Natural killer cell treated with Interleukin-12 subunit alpha and Interleukin-12 subunit beta and Interleukin-15 and Interleukin-18, amount 100 ng/mL, for 72 hours (primary cell): Measurements from ENCODE around the gene PAK1IP1. TPM values are rescaled to one million over a fixed set of nuclear protein-coding genes. Genes with fewer than 3 reads are reported as not detected.
"Not testable (repeated sequence)": the region's sequence is repeated elsewhere in the genome, so short reads cannot be mapped to it uniquely, and the experiment has no call there.

ENCODE experiments used
- ATAC-seq, 2 donors: fragments of 150-1000 bp; cut with Tn5 transposase in 1 of 2; sonication (Bioruptor Pico), chemical (Tn5 transposase) in 1 of 2; 2 replicates each; pipeline ENCODE4 v1.10.0; 2021
- DNase-seq: peaks from one replicate; pipeline ENCODE4 v3.0.0; 2022; ENCODE audit warnings: low spot score
- H3K27ac Mint-ChIP-seq, 2 donors: 1 replicate in 1 of 2; 2 replicates in 1 of 2; pipeline ENCODE4 v1.8.0; 2022; ENCODE audit warnings: mixed read lengths in 2 of 2, mild to moderate bottlenecking in 1 of 2, moderate library complexity in 1 of 2
- H3K27me3 Mint-ChIP-seq, 2 donors: 1 replicate in 1 of 2; 2 replicates in 1 of 2; pipeline ENCODE4 v1.8.0; 2022; ENCODE audit warnings: mixed read lengths in 2 of 2
- H3K36me3 Mint-ChIP-seq: one replicate; pipeline ENCODE4 v1.8.0; 2022; ENCODE audit warnings: mixed read lengths
- H3K4me1 Mint-ChIP-seq, 2 donors: 1 replicate in 1 of 2; 2 replicates in 1 of 2; pipeline ENCODE4 v1.8.0; 2022; ENCODE audit warnings: low read depth in 2 of 2, mixed read lengths in 2 of 2, mild to moderate bottlenecking in 1 of 2
- H3K4me3 Mint-ChIP-seq: one replicate; pipeline ENCODE4 v1.8.0; 2022; ENCODE audit warnings: mixed read lengths
- H3K9me3 Mint-ChIP-seq: 2 replicates; pipeline ENCODE4 v1.8.0; 2022; ENCODE audit warnings: mixed read lengths
- total RNA-seq, 2 donors: library from RNA; stranded (reverse); gene quantifications; one replicate each; pipeline ENCODE4 v1.2.3, GENCODE V29; 2022

Gene PAK1IP1
- total RNA-seq, 2 donors from 2014 or later: 24.8 to 27.7 TPM

- peak; percentile 64 for ATAC-seq
- no peaks in the 10 kb centered on the region for H3K36me3 Mint-ChIP-seq
Measured at GRCh38 chr6:10720265-10720959, 25.6 kb downstream of the PAK1IP1 start.

GRCh38 chr6:10720960-10721849, 26.4 kb downstream of the PAK1IP1 start:
- peak overlapping the region; percentile 76 to 83 for H3K27ac Mint-ChIP-seq
- H3K4me1 Mint-ChIP-seq: peaks cover 24 to 51% of the 10 kb centered on the region in 2 donors
- peaks cover 0 to 24% of the 10 kb centered on the region in 2 donors for H3K27me3 Mint-ChIP-seq
- DNase-seq, ATAC-seq, H3K9me3 Mint-ChIP-seq, H3K36me3 Mint-ChIP-seq: not testable (repeated sequence)
- H3K4me3 Mint-ChIP-seq: peak overlapping the region; percentile 93

More at GRCh38 chr6:10720265-10720959, 25.6 kb downstream of the PAK1IP1 start:
- peak; percentile 71 for DNase-seq
- Mint-ChIP-seq H3K9me3 (peaks cover 4% of the 10 kb centered on the region), H3K27ac (peak overlapping the region in 1 of 2 donors; percentile 76), H3K4me1 (peaks cover 20 to 43% of the 10 kb centered on the region in 2 donors), H3K27me3 (peaks cover 0 to 19% of the 10 kb centered on the region in 2 donors), H3K4me3 (peak overlapping the region; percentile 93)

GRCh38 chr6:10721850-10722569, 27.2 kb downstream of the PAK1IP1 start:
- peak overlapping the region; percentile 93 for H3K4me3 Mint-ChIP-seq
- no peak for ATAC-seq
- peak overlapping the region; percentile 76 to 83 for H3K27ac Mint-ChIP-seq
- peaks cover 4% of the 10 kb centered on the region for H3K9me3 Mint-ChIP-seq
- peaks cover 0 to 21% of the 10 kb centered on the region in 2 donors for H3K27me3 Mint-ChIP-seq
- peaks cover 30 to 58% of the 10 kb centered on the region in 2 donors for H3K4me1 Mint-ChIP-seq
- peaks cover 4% of the 10 kb centered on the region for H3K36me3 Mint-ChIP-seq
- DNase-seq: no peak

- H3K9me3 Mint-ChIP-seq: peaks cover 4% of the 10 kb centered on the region
- DNase-seq: no peak
- no peak for ATAC-seq
- H3K4me1 Mint-ChIP-seq: peaks cover 33 to 62% of the 10 kb centered on the region in 2 donors
- H3K27me3 Mint-ChIP-seq: peaks cover 0 to 21% of the 10 kb centered on the region in 2 donors
- peak overlapping the region; percentile 76 to 83 for H3K27ac Mint-ChIP-seq
- H3K36me3 Mint-ChIP-seq: peaks cover 4% of the 10 kb centered on the region
- H3K4me3 Mint-ChIP-seq: peak overlapping the region; percentile 93
Measured at GRCh38 chr6:10722570-10722819, 27.7 kb downstream of the PAK1IP1 start.

- peak; percentile 94 to 95 for ATAC-seq
- peaks cover 36 to 66% of the 10 kb centered on the region in 2 donors for H3K4me1 Mint-ChIP-seq
Measured at GRCh38 chr6:10722820-10723566, 28.2 kb downstream of the PAK1IP1 start, which contains the start of gene TMEM14C. Gene TMEM14C (plus strand): TSS chr6:10723070. CDS start chr6:10724614, 1,544 bp downstream.

GRCh38 chr6:10723567-10723881, 28.8 kb downstream of the PAK1IP1 start:
- peaks cover 4% of the 10 kb centered on the region for H3K36me3 Mint-ChIP-seq
- ATAC-seq: no peak
- H3K4me3 Mint-ChIP-seq: peak overlapping the region; percentile 93
- DNase-seq: no peak
- H3K9me3 Mint-ChIP-seq: peaks cover 4% of the 10 kb centered on the region
- H3K27ac Mint-ChIP-seq: peak overlapping the region; percentile 76 to 83
- peaks cover 8 to 27% of the 10 kb centered on the region in 2 donors for H3K27me3 Mint-ChIP-seq
- peaks cover 40 to 69% of the 10 kb centered on the region in 2 donors for H3K4me1 Mint-ChIP-seq

More at GRCh38 chr6:10722820-10723566, 28.2 kb downstream of the PAK1IP1 start, which contains the start of gene TMEM14C:
- peaks cover 4 to 23% of the 10 kb centered on the region in 2 donors for H3K27me3 Mint-ChIP-seq
- H3K27ac Mint-ChIP-seq: peak within 1 kb of the TSS; percentile 76 to 83
- peaks cover 4% of the 10 kb centered on the region for H3K36me3 Mint-ChIP-seq
- DNase-seq: peak; percentile 89
- H3K4me3 Mint-ChIP-seq: peak within 1 kb of the TSS; percentile 93
- H3K9me3 Mint-ChIP-seq: peaks cover 4% of the 10 kb centered on the region

- Mint-ChIP-seq H3K36me3 (peaks cover 4% of the 10 kb centered on the region), H3K27ac (peak overlapping the region in 1 of 2 donors; percentile 60), H3K27me3 (peaks cover 11 to 28% of the 10 kb centered on the region in 2 donors), H3K9me3 (no peaks in the 10 kb centered on the region), H3K4me1 (peaks cover 35 to 63% of the 10 kb centered on the region in 2 donors), H3K4me3 (no peak overlapping the region)
- ATAC-seq (no peak), DNase-seq (no peak)
Measured at GRCh38 chr6:10725044-10725443, 30.3 kb downstream of the PAK1IP1 start.

- Mint-ChIP-seq H3K27me3 (peaks cover 17 to 33% of the 10 kb centered on the region in 2 donors), H3K4me1 (peaks cover 35 to 63% of the 10 kb centered on the region in 2 donors), H3K36me3 (peaks cover 11% of the 10 kb centered on the region), H3K9me3 (no peaks in the 10 kb centered on the region), H3K4me3 (no peak overlapping the region), H3K27ac (peak overlapping the region in 1 of 2 donors; percentile 60)
- DNase-seq (no peak), ATAC-seq (no peak)
Measured at GRCh38 chr6:10725716-10726115, 30.9 kb downstream of the PAK1IP1 start.

- peaks cover 34 to 42% of the 10 kb centered on the region in 2 donors for H3K4me1 Mint-ChIP-seq
- ATAC-seq (no peak), DNase-seq (no peak)
- peak overlapping the region in 1 of 2 donors; percentile 14 for H3K27ac Mint-ChIP-seq
- no peaks in the 10 kb centered on the region for H3K9me3 Mint-ChIP-seq
- H3K36me3 Mint-ChIP-seq: peaks cover 11% of the 10 kb centered on the region
- peaks cover 19 to 27% of the 10 kb centered on the region in 2 donors for H3K27me3 Mint-ChIP-seq
- H3K4me3 Mint-ChIP-seq: no peak overlapping the region
Measured at GRCh38 chr6:10730254-10730653, 35.5 kb downstream of the PAK1IP1 start.

- Mint-ChIP-seq H3K36me3 (peaks cover 6% of the 10 kb centered on the region), H3K27ac (peak overlapping the region in 1 of 2 donors; percentile 40), H3K4me3 (peak overlapping the region; percentile 81), H3K4me1 (peaks cover 14 to 15% of the 10 kb centered on the region in 2 donors), H3K9me3 (no peaks in the 10 kb centered on the region), H3K27me3 (peaks cover 16 to 17% of the 10 kb centered on the region in 2 donors)
- DNase-seq (peak; percentile 86), ATAC-seq (peak; percentile 94 to 96)
Measured at GRCh38 chr6:10733151-10733715, 38.5 kb downstream of the PAK1IP1 start.

- Mint-ChIP-seq H3K4me3 (peak overlapping the region; percentile 81), H3K36me3 (peaks cover 6% of the 10 kb centered on the region), H3K4me1 (peaks cover 12 to 14% of the 10 kb centered on the region in 2 donors), H3K27ac (peak overlapping the region in 1 of 2 donors; percentile 40), H3K9me3 (no peaks in the 10 kb centered on the region), H3K27me3 (peaks cover 14 to 19% of the 10 kb centered on the region in 2 donors)
- no peak for ATAC-seq
- no peak for DNase-seq
Measured at GRCh38 chr6:10733863-10734262, 39.1 kb downstream of the PAK1IP1 start.

- Mint-ChIP-seq H3K9me3 (no peaks in the 10 kb centered on the region), H3K4me3 (no peak overlapping the region), H3K27me3 (peaks cover 5 to 17% of the 10 kb centered on the region in 2 donors), H3K36me3 (no peaks in the 10 kb centered on the region), H3K27ac (no peak overlapping the region), H3K4me1 (peaks cover 12 to 14% of the 10 kb centered on the region in 2 donors)
- ATAC-seq: no peak
- no peak for DNase-seq
Measured at GRCh38 chr6:10736731-10737130, 42.0 kb downstream of the PAK1IP1 start.
